Thymus (tissue), 11 donors: ENCODE results near the gene C2orf42. TPM values are rescaled to one million over a fixed set of nuclear protein-coding genes. Genes with fewer than 3 reads are reported as not detected.
"Not testable (repeated sequence)": the region's sequence is repeated elsewhere in the genome, so short reads cannot be mapped to it uniquely, and the experiment has no call there.

Source experiments
- DNase-seq, 9 donors: peaks; one replicate each; pipeline ENCODE4 v3.0.0-alpha.2; 2013; ENCODE audit warnings: low spot score in 9 of 9, low read depth in 6 of 9, missing footprints in 1 of 9
- H3K27ac ChIP-seq, 2 donors: one replicate each; pipeline ENCODE4 v1.5.1; 2013; ENCODE audit warnings: control low read depth in 1 of 2, low read depth in 1 of 2, low read length in 1 of 2, mild to moderate bottlenecking in 1 of 2, moderate library complexity in 1 of 2
- H3K27me3 ChIP-seq, 2 donors: one replicate each; pipeline ENCODE4 v1.5.1; 2013; ENCODE audit warnings: low read length in 1 of 2; ENCODE audit not compliant: control insufficient read depth in 2 of 2, insufficient read depth in 1 of 2
- H3K36me3 ChIP-seq, 2 donors: one replicate each; pipeline ENCODE4 v1.5.1; 2013; ENCODE audit warnings: low read length in 1 of 2, mild to moderate bottlenecking in 1 of 2, moderate library complexity in 1 of 2; ENCODE audit not compliant: control insufficient read depth in 2 of 2, insufficient read depth in 2 of 2
- H3K4me1 ChIP-seq, 2 donors: one replicate each; pipeline ENCODE4 v1.5.1; 2013; ENCODE audit warnings: low read length in 2 of 2; ENCODE audit not compliant: control insufficient read depth in 2 of 2, insufficient read depth in 2 of 2
- H3K4me3 ChIP-seq, 2 donors: one replicate each; pipeline ENCODE4 v1.5.1; 2013; ENCODE audit warnings: low read length in 2 of 2, control low read depth in 1 of 2, mild to moderate bottlenecking in 1 of 2
- H3K9me3 ChIP-seq, 2 donors: one replicate each; pipeline ENCODE4 v1.5.1; 2013; ENCODE audit warnings: low read length in 1 of 2, mild to moderate bottlenecking in 1 of 2; ENCODE audit not compliant: control insufficient read depth in 2 of 2, insufficient read depth in 1 of 2
- whole genome bisulfite sequencing: extraction: QIAGEN DNeasy Blood & Tissue Kit; methylation state at CpG from one replicate; pipeline ENCODE4 v1.1.7; 2013; 5-methylcytosine and 5-hydroxymethylcytosine counted together
- polyA plus RNA-seq: library from polyadenylated mRNA; stranded (reverse); fragments of 200-250 nt; gene quantifications from one replicate; pipeline ENCODE4 v1.2.3, GENCODE V29; 2013
- total RNA-seq: library from RNA; stranded (reverse); fragments of 120-200 nt; gene quantifications from one replicate; pipeline ENCODE4 v1.2.4, GENCODE V29; 2013
- donor health status: healthy.

The C2orf42 gene
- total and polyA plus RNA-seq, 2 donors = 15.4 to 15.7 TPM

GRCh38 chr2:70141212-70141901 lies 49.5 kb downstream of the C2orf42 start:
- WGBS = 67% methylated on average over 14 of the region's 14 CpGs
- DNase-seq = peak in 5 of 9 donors; percentile 59 to 89 (median 74)
- H3K4me1 ChIP-seq = peaks cover 30 to 58% of the 10 kb centered on the region in 2 donors

GRCh38 chr2:70140791-70141211 lies 50.0 kb downstream of the C2orf42 start:
- H3K9me3 ChIP-seq = peaks cover 0 to 8% of the 10 kb centered on the region in 2 donors
- no peaks in the 10 kb centered on the region for H3K27me3 ChIP-seq
- WGBS = 84% methylated on average over 5 of the region's 5 CpGs
- no peaks in the 10 kb centered on the region for H3K36me3 ChIP-seq
- H3K27ac ChIP-seq = peak overlapping the region; percentile 98 to 99
- no peak for DNase-seq
- peak overlapping the region in 1 of 2 donors; percentile 72 for H3K4me3 ChIP-seq
- H3K4me1 ChIP-seq = peaks cover 36 to 63% of the 10 kb centered on the region in 2 donors

More at GRCh38 chr2:70141212-70141901, 49.5 kb downstream of the C2orf42 start:
- Histone ChIP-seq H3K36me3 (no peaks in the 10 kb centered on the region), H3K27ac (peak overlapping the region; percentile 98 to 99), H3K9me3 (peaks cover 0 to 8% of the 10 kb centered on the region in 2 donors), H3K27me3 (no peaks in the 10 kb centered on the region), H3K4me3 (peak overlapping the region; percentile 70 to 72)

GRCh38 chr2:70134323-70134983 lies 56.4 kb downstream of the C2orf42 start:
- not testable (repeated sequence) for H3K4me3 ChIP-seq, H3K27me3 ChIP-seq, H3K36me3 ChIP-seq, H3K9me3 ChIP-seq
- DNase-seq = peak in 1 of 9 donors; percentile 1
- 90% methylated on average over 10 of the region's 10 CpGs for WGBS
- Histone ChIP-seq H3K27ac (peak overlapping the region; percentile 96 to 98), H3K4me1 (peaks cover 52 to 86% of the 10 kb centered on the region in 2 donors)

GRCh38 chr2:70133491-70134322 lies 57.1 kb downstream of the C2orf42 start:
- Histone ChIP-seq H3K9me3 (no peaks in the 10 kb centered on the region), H3K27me3 (no peaks in the 10 kb centered on the region), H3K36me3 (no peaks in the 10 kb centered on the region), H3K4me1 (peaks cover 52 to 80% of the 10 kb centered on the region in 2 donors), H3K27ac (peak overlapping the region; percentile 96 to 98), H3K4me3 (peak overlapping the region in 1 of 2 donors; percentile 15)
- DNase-seq = peak in 1 of 9 donors; percentile 66
- WGBS = 39% methylated on average over 10 of the region's 10 CpGs

- Histone ChIP-seq H3K9me3 (no peaks in the 10 kb centered on the region), H3K27ac (peak overlapping the region; percentile 96 to 98), H3K27me3 (no peaks in the 10 kb centered on the region), H3K4me1 (peaks cover 56 to 80% of the 10 kb centered on the region in 2 donors), H3K4me3 (peak overlapping the region; percentile 44 to 51), H3K36me3 (no peaks in the 10 kb centered on the region)
- WGBS = 92% methylated on average over 1 of the region's 1 CpG
- no peak for DNase-seq
These were observed 57.7 kb downstream of the C2orf42 start for GRCh38 chr2:70133127-70133452.

GRCh38 chr2:70132244-70133126 lies 58.3 kb downstream of the C2orf42 start:
- Histone ChIP-seq H3K27ac (peak overlapping the region; percentile 96 to 98), H3K4me3 (peak overlapping the region; percentile 44 to 51)
- peak in 6 of 9 donors; percentile 60 to 91 (median 74) for DNase-seq

GRCh38 chr2:70131344-70132143 lies 59.3 kb downstream of the C2orf42 start:
- H3K27me3 ChIP-seq, H3K36me3 ChIP-seq, H3K9me3 ChIP-seq: not testable (repeated sequence)
- H3K27ac ChIP-seq = peak overlapping the region; percentile 79 to 98
- H3K4me1 ChIP-seq = peaks cover 56 to 78% of the 10 kb centered on the region in 2 donors
- 91% methylated on average over 17 of the region's 17 CpGs for WGBS
- peak overlapping the region; percentile 44 to 51 for H3K4me3 ChIP-seq
- DNase-seq = peak in 1 of 9 donors; percentile 38

More at GRCh38 chr2:70132244-70133126, 58.3 kb downstream of the C2orf42 start:
- WGBS = 19% methylated on average over 8 of the region's 8 CpGs
- no peaks in the 10 kb centered on the region for H3K9me3 ChIP-seq
- H3K27me3 ChIP-seq = no peaks in the 10 kb centered on the region
- H3K4me1 ChIP-seq = peaks cover 53 to 78% of the 10 kb centered on the region in 2 donors
- no peaks in the 10 kb centered on the region for H3K36me3 ChIP-seq

GRCh38 chr2:70128005-70128404 lies 62.8 kb downstream of the C2orf42 start:
- no peaks in the 10 kb centered on the region for H3K27me3 ChIP-seq
- H3K4me1 ChIP-seq = peaks cover 35 to 71% of the 10 kb centered on the region in 2 donors
- DNase-seq = peak in 1 of 9 donors; percentile 12
- H3K36me3 ChIP-seq = no peaks in the 10 kb centered on the region
- peak overlapping the region in 1 of 2 donors; percentile 27 for H3K27ac ChIP-seq
- H3K4me3 ChIP-seq = no peak overlapping the region
- H3K9me3 ChIP-seq = peaks cover 0 to 7% of the 10 kb centered on the region in 2 donors
- WGBS = 44% methylated on average over 1 of the region's 1 CpG
